Cardiac fibroblast (primary cell): ENCODE data around the gene CRACDL.

Experiments used
- DNase-seq, 2 donors: peaks; one replicate each; pipeline versions ENCODE4 v3.0.0 to v3.0.0-alpha.2; 2010; ENCODE audit warnings: low read depth in 2 of 2
- H3K4me3 ChIP-seq, 2 donors: replicated peaks in 1 of 2; 1 replicate in 1 of 2; 2 replicates in 1 of 2; pipeline ENCODE4 v1.5.1; 2011; ENCODE audit warnings: low read depth in 2 of 2, low read length in 2 of 2, mild to moderate bottlenecking in 2 of 2, moderate library complexity in 1 of 2
- CTCF ChIP-seq: IDR thresholded peaks from one replicate; pipeline ENCODE4 v1.5.1; 2011; ENCODE audit warnings: low read depth, mild to moderate bottlenecking, low read length, inconsistent platforms

CRACDL gene

DNA sequence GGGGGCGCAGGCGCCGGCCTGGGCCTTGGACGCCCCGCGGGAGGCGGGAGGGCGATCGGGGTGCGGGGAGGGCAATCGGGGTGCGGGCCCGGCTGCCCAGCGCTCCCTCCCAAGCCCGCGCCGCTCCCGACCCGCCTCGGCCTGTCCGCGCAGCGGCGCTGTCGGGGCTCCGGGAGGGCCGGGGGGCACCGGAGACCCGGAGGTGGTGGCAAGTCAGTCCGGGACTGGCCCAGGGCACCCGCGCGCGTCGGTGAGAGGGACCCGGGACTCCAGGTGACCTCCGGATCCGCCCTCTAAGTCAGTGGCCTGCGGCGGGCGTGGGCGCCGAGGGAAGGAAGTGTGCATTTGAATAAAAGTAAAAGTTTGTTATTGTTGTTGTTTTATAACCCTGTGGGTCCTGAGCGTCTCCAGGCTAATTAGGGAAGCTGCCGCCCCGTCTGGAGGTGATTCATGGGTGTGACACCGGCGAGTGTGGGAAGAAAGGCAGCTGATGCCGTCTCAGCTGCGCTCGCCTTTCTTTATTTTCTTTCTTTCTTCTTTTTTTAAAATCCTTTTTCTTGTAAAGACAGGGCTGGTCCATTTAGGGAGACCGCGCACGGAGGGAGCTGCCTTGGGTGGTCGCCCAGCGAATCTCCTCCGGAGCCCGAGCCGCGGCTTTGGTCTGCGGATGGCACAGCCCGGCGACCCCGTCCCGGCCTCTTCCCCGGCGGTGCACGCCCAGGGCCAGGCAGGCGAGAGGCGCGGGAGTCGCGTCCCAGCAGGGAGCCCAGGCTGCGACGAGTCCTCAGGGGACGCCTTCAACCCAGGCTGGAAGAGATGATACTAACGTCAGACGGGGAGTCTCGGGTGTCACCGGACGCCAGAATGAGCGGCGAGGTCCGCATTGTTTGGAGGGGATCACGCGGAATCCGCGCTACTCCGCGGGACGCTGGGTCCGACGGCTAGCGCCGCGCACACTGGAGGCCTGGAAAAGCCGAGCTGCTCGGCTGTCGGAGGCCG, 627 bp upstream of the CRACDL start:
- no peak for TF ChIP-seq CTCF
- DNase-seq = peak in 1 of 2 donors; percentile 20
- H3K4me3 ChIP-seq = peak overlapping the region in 1 of 2 donors; percentile 34

- peak overlapping the region in 1 of 2 donors; percentile 34 for H3K4me3 ChIP-seq
- TF ChIP-seq CTCF = no peak
- DNase-seq = no peak
Observed at GRCh38 chr2:98935111-98935770, 784 bp downstream of the CRACDL start.

DNA sequence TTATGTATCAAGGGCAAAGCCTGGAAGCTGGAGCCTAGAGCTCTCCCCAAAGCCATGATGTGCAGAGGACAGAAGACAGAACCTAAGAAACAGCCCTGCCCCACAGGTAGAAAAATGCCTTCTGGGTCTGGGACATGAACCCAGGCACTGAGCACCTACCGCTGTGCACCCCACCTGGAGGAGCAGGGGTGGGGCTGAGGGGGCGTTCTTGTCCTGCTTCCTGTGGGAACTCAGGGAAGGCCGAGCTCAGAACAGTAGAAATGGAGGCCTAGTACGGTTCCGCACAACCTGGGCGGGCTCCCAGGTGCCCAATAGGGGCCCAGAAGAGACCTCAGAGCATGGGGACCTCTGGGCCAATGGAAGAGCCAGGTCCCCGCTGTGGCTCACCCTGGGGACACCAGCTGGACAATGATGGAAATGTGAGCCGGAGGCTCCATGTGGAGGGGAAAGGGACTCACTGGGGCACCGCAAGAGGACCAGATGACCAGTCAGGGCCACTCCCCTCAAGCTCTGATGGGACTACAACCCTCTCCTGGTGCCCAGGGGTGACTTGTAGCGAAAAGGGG, 3.2 kb downstream of the CRACDL start:
- H3K4me3 ChIP-seq = no peak overlapping the region
- no peak for TF ChIP-seq CTCF
- no peak for DNase-seq

- no peak overlapping the region for H3K4me3 ChIP-seq
- DNase-seq = no peak
- no peak for TF ChIP-seq CTCF
Observed at GRCh38 chr2:98932164-98932563, 3.9 kb downstream of the CRACDL start.

DNA sequence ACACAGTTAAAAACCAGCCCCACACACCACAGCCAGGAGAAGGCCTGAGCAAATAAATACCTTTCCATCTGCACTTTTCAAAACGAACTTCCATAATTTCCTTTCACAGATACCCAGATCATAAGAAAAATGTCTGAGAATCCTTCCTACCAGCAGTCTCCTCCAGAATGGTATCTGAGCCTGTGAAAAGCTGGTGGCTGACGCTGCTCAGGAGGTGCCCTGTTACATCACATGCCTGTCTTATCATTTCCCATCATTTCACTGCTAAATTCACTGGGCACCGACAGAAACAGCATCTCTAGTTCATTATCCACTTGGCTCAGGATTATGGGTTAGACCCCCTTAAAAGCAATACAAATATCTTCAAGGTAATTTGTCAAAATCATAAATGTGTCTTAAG, 4.4 kb downstream of the CRACDL start:
- no peak for DNase-seq
- no peak overlapping the region for H3K4me3 ChIP-seq
- no peak for TF ChIP-seq CTCF

DNA sequence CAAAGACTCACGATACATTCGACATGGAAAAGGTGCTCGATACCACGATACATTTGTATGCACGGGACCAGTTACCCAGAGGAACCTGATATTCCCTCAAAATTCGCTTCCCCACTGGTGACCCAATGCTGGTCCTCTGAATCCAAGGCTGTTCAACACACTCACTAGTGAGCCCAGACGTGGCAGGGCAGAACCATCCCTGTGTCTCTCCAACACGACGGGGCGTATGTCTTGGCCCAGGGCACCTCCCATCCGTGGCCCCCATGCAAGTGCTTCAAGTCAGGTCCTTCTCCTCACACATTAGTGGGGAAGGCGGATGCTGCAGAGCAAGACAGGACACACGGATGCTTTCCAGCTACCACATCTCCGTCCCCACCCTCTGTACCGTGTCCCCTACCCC, 6.1 kb downstream of the CRACDL start:
- no peak overlapping the region for H3K4me3 ChIP-seq
- DNase-seq = no peak
- no peak for TF ChIP-seq CTCF
